ENCODE measurements around the gene KLRC3. TPM values are rescaled to one million over a fixed set of nuclear protein-coding genes. Genes with fewer than 3 reads are reported as not detected.
"Not testable (repeated sequence)": the region's sequence is repeated elsewhere in the genome, so short reads cannot be mapped to it uniquely, and the experiment has no call there.

The KLRC3 gene
- polyA plus RNA-seq, 1 donor = not detected

DNA sequence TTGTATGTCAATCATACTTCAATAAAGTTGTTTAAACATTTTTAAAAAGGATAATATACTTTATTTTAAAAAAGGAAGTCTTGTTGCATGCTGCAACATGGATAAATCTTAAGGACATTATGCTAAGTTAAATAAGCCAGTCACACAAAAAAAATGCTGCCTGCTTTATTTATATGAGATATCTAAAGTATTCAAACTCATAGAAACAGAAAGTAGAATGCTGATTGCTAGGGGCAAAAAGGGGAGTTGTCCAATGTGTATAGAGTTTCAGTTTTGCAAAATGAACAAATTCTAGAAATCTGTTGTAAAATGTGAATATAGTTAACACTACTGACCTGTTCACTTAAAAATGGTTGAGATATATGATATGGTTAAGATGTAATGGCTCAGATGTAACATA lies 19.6 kb downstream of the KLRC3 start:
- DNase-seq (ENCODE audit: low read depth) = no peak

- no peak for DNase-seq (ENCODE audit: low read depth)
Observed at GRCh38 chr12:10398168-10398567, 22.2 kb downstream of the KLRC3 start.

- DNase-seq (ENCODE audit: low read depth) = no peak
Observed at GRCh38 chr12:10397296-10397695, 23.1 kb downstream of the KLRC3 start.

- DNase-seq (ENCODE audit: low read depth) = not testable (repeated sequence)
Observed at GRCh38 chr12:10396176-10396575, 24.2 kb downstream of the KLRC3 start.

DNA sequence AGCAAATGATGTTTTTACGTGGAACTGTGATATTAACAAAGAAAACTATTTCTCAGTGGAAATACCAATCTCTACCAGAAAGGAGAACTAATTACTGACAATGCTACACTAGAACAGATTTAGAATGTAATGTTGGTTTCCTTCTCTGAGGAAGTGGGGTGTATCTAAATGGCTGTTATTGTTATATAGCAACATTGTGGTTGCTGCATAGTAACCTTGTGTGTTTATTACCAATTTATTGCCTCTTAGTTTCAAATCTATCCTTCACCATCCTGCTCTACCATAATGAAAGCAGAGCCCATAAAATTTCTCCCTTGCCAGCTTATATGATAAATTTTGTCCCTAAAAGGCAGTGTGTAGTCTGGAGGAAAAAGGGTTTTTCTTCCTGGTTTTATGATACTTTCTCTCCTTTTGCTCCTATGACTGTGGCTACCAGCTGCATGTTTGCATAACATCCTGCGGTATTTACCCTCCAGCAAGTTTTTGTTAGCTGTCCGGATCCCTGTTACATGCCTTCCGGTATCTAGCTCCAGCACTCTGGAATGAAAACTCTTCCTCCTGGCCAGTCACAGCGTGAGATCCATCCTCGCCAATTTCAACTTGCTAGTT lies 24.9 kb downstream of the KLRC3 start:
- no peak for DNase-seq (ENCODE audit: low read depth)

GRCh38 chr12:10394531-10395152 lies 25.8 kb downstream of the KLRC3 start:
- not testable (repeated sequence) for DNase-seq (ENCODE audit: low read depth)

GRCh38 chr12:10393291-10393690 lies 27.1 kb downstream of the KLRC3 start:
- no peak for DNase-seq (ENCODE audit: low read depth)

DNA sequence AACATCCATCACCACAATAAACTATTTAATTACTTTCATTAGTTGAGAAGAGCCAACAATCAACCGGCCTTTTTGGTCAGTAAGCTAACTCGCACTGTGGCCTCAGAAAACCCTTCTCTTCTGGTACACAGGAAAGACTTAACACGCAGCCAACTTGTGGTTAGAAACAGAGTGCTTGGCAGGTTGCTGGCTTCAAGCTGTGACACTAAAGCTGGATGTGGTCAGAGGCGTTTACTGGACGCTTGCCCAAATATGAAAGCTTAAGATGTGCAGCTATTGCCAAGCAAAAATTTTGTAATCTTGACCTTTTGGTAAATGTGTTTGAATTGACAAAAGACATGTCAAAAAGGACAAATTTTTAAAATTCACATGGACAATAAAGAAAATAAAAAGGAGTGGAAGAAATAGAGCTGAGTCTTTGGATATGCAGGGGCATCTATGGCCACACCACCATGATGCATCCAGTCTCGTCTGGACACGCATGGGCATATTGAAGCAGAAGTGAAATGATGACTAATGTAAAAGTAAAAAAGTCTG lies 27.9 kb downstream of the KLRC3 start:
- no peak for DNase-seq (ENCODE audit: low read depth)

- not testable (repeated sequence) for DNase-seq (ENCODE audit: low read depth)
Observed at GRCh38 chr12:10390991-10391390, 29.4 kb downstream of the KLRC3 start.

- no peak for DNase-seq (ENCODE audit: low read depth)
Observed at GRCh38 chr12:10389904-10390303, 30.5 kb downstream of the KLRC3 start, which contains the start of gene KLRK1. KLRK1 (minus strand) TSS chr12:10390041; CDS start chr12:10388810, 1,231 bp downstream.

DNA sequence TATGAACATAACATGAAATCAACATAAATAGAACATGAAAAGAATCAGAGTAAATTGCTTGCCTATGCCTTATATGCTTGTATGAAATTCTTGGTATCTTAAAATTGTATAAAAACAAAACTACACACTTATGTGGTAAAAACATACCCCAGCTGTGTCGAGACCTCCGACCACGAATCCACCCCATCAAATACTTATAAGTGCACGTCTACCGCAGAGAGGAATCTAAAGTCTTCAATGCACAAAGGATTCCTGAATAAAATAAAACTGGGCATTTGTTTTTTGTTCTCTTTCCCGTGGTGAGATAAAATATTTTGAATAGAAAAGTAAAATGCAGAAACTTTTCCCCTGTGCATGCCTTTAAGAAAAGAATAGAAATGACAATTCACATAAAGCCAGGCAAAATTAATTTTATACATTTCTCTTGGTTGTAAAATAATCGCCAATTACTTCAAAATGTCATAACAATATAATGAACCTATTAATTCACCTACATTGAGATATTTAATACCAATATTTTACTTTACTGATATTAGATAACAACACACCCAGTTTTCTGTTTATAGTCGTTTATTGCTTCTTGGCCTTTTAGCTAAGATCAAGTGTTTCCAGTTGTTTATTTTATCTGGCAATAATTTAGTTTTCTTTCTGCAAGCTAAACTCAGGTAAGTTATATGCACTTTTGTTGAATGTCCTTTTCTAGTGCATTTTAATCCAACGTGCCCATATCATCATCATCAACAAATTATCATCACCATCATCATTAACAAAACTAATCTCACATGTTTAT lies 31.6 kb downstream of the KLRC3 start:
- DNase-seq (ENCODE audit: low read depth) = no peak

GRCh38 chr12:10387498-10387897 lies 32.9 kb downstream of the KLRC3 start:
- DNase-seq (ENCODE audit: low read depth) = not testable (repeated sequence)

- no peak for DNase-seq (ENCODE audit: low read depth)
Observed at GRCh38 chr12:10386857-10387256, 33.5 kb downstream of the KLRC3 start.

- DNase-seq (ENCODE audit: low read depth) = no peak
Observed at GRCh38 chr12:10385166-10385613, 35.2 kb downstream of the KLRC3 start.

DNA sequence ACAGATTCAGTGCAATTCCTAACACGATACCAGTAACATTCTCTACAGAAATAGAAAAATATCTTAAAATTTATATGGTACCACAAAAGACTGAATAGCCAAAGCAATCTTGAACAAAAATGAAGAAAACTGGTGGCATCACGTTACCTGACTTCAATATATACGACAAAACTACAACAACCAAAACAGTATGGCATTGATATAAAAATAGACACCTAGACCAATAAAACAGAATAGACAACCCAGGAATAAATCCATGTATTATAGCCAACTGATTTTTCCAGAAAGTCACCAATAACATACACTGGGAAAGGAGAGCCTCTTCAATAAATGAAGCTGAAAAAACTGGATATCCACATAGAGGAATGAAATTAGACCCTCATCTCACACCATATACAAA lies 36.2 kb downstream of the KLRC3 start:
- no peak for DNase-seq (ENCODE audit: low read depth)

- no peak for DNase-seq (ENCODE audit: low read depth)
Observed at GRCh38 chr12:10381928-10382628, 38.3 kb downstream of the KLRC3 start.

DNA sequence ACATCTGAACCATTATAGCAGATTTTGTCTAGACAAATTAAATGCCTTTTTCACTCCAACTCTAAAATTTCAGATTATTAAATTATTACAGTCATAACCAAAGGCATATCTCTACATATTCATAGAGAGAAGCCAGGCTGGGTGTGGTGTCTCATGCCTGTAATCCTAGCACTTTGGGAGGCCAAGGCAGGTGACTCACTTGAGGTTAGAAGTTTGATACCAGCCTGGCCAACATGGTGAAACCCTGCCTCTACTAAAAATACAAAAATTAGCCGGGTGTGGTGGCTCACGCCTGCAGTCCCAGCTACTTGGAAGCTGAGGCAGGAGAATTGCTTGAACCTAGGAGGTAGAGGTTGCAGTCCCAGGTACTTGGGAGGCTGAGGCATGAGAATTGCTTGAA lies 41.7 kb downstream of the KLRC3 start:
- DNase-seq (ENCODE audit: low read depth) = not testable (repeated sequence)

DNA sequence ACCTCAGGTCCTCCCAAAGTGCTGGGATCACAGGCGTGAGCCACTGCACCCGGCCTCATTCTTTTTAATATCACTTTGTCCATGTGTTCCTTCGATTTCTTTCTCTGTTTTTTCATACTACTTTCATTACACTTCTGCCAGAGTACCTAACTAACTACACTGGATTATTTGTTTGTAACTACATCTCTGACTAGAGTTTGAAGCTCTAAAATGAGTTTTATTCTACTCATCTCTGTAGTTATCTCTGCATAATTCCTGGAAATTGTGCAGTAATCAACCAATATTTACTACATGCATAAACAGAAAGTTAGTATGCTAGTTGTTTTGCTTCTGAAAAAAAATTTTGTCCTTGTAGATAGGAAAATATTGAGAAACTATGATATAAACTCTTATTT lies 45.8 kb downstream of the KLRC3 start:
- no peak for DNase-seq (ENCODE audit: low read depth)

DNA sequence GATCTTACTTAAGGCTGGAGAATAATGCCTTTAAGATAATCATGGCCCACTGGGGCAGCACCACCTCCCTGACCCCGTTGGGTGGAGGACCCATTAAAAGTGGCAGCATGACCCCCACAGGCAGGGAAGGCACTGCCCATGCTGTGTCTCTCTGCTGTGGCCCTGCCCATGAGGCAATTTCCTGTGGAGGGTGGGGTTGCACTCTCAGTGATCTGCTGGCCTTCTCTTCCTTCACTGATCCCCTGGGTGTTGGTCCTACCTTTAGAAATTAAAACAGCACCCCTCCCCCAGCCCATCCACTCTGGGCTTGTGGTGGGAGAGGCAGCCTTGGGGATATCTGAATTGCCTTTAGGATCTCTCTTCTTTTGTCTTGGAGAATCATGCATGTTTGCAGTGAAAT lies 47.8 kb downstream of the KLRC3 start:
- no peak for DNase-seq (ENCODE audit: low read depth)

- DNase-seq (ENCODE audit: low read depth) = not testable (repeated sequence)
Observed at GRCh38 chr12:10371893-10372535, 48.4 kb downstream of the KLRC3 start.

Measured in forelimb muscle (tissue), 1 donor.